Erythroblast (primary cell): ENCODE data around the gene HPCAL1.

ENCODE experiments used
- GATA1 ChIP-seq: IDR thresholded peaks from 2 replicates; pipeline ENCODE4 v1.6.1; 2011; ENCODE audit warnings: low read depth, mild to moderate bottlenecking, control low read depth, low read length, moderate library complexity
- POLR2A ChIP-seq: IDR thresholded peaks from 2 replicates; pipeline ENCODE4 v1.6.1; 2011; ENCODE audit warnings: mild to moderate bottlenecking, low read length

DNA sequence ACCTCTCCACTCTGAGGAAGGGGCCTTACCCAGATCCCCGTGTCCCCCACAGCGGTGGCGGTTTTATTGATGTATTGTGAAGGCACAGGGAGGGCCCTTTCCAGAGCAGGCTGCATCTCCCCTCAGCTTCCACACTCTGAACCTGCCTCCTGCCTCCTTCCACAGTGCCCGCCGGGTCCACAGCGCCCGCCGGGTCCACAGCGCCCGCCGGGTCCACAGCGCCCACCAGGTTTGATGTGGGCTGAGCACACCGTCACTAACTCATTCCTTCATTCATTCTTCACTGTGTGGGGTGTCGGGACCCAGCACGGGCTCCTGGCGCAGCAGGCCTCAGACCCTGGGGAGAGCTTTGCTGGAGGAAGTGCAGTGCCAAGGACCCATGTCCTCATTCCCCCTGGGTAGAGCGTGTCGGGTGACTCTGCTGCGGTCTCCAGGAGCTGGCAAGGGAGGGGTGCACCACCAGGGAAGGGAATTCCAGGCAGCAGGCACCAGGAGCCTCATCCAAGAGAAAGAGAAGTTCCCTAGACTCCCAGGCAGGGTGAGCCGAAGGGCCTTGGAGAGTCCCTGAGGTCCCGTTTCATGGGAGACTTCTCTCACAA is 57.1 kb downstream of the HPCAL1 start:
- no peak for TF ChIP-seq POLR2A
- TF ChIP-seq GATA1 = no peak
